Nephron progenitor cell (in vitro differentiated cells): Measurements from ENCODE around the gene MLN.

ENCODE experiments used
- DNase-seq: peaks from one replicate; pipeline ENCODE4 v3.0.0; 2021
- H3K27ac Mint-ChIP-seq: 2 replicates; pipeline ENCODE4 v1.8.0; 2021; ENCODE audit warnings: mild to moderate bottlenecking, moderate library complexity, mixed read lengths
- H3K27me3 Mint-ChIP-seq: 2 replicates; pipeline ENCODE4 v1.8.0; 2021; ENCODE audit warnings: mild to moderate bottlenecking, low read depth, mixed read lengths; ENCODE audit not compliant: poor library complexity
- H3K36me3 Mint-ChIP-seq: 2 replicates; pipeline ENCODE4 v1.8.0; 2021; ENCODE audit warnings: low read depth, mixed read lengths
- H3K4me1 Mint-ChIP-seq: 2 replicates; pipeline ENCODE4 v1.8.0; 2021; ENCODE audit warnings: mixed read lengths
- H3K4me3 Mint-ChIP-seq: 2 replicates; pipeline ENCODE4 v1.8.0; 2021; ENCODE audit warnings: mild to moderate bottlenecking, moderate library complexity, mixed read lengths
- H3K9me3 Mint-ChIP-seq: 2 replicates; pipeline ENCODE4 v1.8.0; 2021; ENCODE audit warnings: mild to moderate bottlenecking, moderate library complexity, mixed read lengths
- CTCF ChIP-seq: fragments of 200-600 bp; sonication (generic); IDR thresholded peaks from 2 replicates; pipeline ENCODE4 v1.5.0; 2021; ENCODE audit warnings: antibody characterized with exemption

Gene MLN

GRCh38 chr6:33778444-33779121 is 25.2 kb downstream of the MLN start:
- Mint-ChIP-seq H3K27ac (no peak overlapping the region), H3K36me3 (peaks cover 69% of the 10 kb centered on the region), H3K4me3 (no peak overlapping the region), H3K4me1 (peaks cover 49% of the 10 kb centered on the region), H3K27me3 (peaks cover 4% of the 10 kb centered on the region), H3K9me3 (no peaks in the 10 kb centered on the region)
- TF ChIP-seq CTCF: no peak
- no peak for DNase-seq

GRCh38 chr6:33777398-33778388 is 26.1 kb downstream of the MLN start:
- peaks cover 72% of the 10 kb centered on the region for H3K36me3 Mint-ChIP-seq
- peaks cover 10% of the 10 kb centered on the region for H3K27me3 Mint-ChIP-seq
- no peak for DNase-seq
- no peaks in the 10 kb centered on the region for H3K9me3 Mint-ChIP-seq
- no peak for TF ChIP-seq CTCF
- peaks cover 55% of the 10 kb centered on the region for H3K4me1 Mint-ChIP-seq
- no peak overlapping the region for H3K4me3 Mint-ChIP-seq
- H3K27ac Mint-ChIP-seq: peak overlapping the region; percentile 36

- DNase-seq: no peak
Measured at GRCh38 chr6:33776764-33777163, 27.0 kb downstream of the MLN start.

DNA sequence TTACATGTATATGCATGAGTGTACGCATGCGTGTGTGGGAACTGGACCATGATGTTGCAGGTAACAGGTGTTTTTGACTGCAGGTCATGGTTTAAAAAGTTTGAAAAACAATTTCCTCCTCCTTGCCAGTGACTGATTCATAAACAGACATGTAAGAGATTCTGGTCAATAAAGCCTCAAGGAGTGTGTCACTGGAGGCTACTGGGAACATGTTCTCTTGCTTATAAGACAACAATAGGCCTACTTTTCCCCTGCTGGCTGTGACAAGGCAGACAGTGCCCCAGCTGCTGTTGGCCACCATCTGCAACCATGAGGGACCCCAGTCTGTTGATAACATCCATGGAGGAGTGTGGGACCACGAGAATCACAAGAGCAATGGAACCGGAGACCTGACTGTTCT is 27.6 kb downstream of the MLN start:
- DNase-seq: no peak
- Mint-ChIP-seq H3K4me3 (no peak overlapping the region), H3K36me3 (peaks cover 68% of the 10 kb centered on the region), H3K27ac (no peak overlapping the region), H3K4me1 (peaks cover 52% of the 10 kb centered on the region), H3K9me3 (no peaks in the 10 kb centered on the region), H3K27me3 (peaks cover 15% of the 10 kb centered on the region)
- TF ChIP-seq CTCF: no peak

More at GRCh38 chr6:33776764-33777163, 27.0 kb downstream of the MLN start:
- Mint-ChIP-seq H3K27me3 (peaks cover 15% of the 10 kb centered on the region), H3K4me1 (peaks cover 55% of the 10 kb centered on the region), H3K27ac (no peak overlapping the region), H3K4me3 (no peak overlapping the region), H3K9me3 (no peaks in the 10 kb centered on the region), H3K36me3 (peaks cover 68% of the 10 kb centered on the region)
- TF ChIP-seq CTCF: no peak

DNA sequence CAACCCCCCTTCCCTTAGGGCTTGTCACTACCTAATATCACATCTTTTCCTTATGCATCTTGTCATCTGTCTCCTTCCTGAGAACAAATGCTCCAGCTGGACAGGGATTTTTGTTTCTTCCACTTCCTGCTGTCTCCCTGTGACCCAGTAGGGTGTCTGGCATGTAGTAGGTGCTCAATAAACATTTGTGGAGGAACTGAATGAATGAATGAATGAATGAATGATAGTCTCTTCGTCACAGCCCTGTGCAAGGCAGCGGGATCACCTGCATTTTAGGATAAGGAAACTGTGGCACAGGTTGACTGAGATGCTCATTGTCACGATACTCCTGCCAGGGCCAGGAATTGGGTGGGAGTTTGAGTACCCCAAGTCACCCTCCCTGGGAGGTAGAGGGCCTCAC is 29.0 kb downstream of the MLN start:
- no peak for TF ChIP-seq CTCF
- no peak for DNase-seq
- Mint-ChIP-seq H3K27me3 (peaks cover 11% of the 10 kb centered on the region), H3K4me3 (no peak overlapping the region), H3K27ac (no peak overlapping the region), H3K9me3 (no peaks in the 10 kb centered on the region), H3K4me1 (peaks cover 52% of the 10 kb centered on the region), H3K36me3 (peaks cover 55% of the 10 kb centered on the region)
